OCI-LY7 (cell line): Measurements from ENCODE around the gene AGAP2.

ENCODE experiments used
- CTCF ChIP-seq: fragments of 200-600 bp; sonication (generic); conservative IDR thresholded peaks from 2 replicates; pipeline ENCODE4 v1.5.1; 2014; ENCODE audit warnings: mild to moderate bottlenecking, antibody characterized with exemption, low read length, moderate library complexity, mixed read lengths
- EZH2phosphoT487 ChIP-seq: fragments of 200-600 bp; sonication (generic); IDR thresholded peaks from 2 replicates; pipeline ENCODE4 v1.6.1; 2018; ENCODE audit warnings: low read depth, borderline replicate concordance, mild to moderate bottlenecking, mixed run types, antibody characterized with exemption, low read length, moderate library complexity, mixed read lengths

GRCh38 chr12:57738661-57739237, at the start of gene AGAP2:
- TF ChIP-seq CTCF, result no peak
- TF ChIP-seq EZH2phosphoT487, result no peak
